GM12878 (cell line): ENCODE results near the gene PSMA1. TPM values are rescaled to one million over a fixed set of nuclear protein-coding genes. Genes with fewer than 3 reads are reported as not detected.

Experiments used
- ATAC-seq: fragments of 200-7000 bp; cut with Tn5 transposase; 3 replicates; pipeline ENCODE4 v1.9.1; 2020; ENCODE audit warnings: mild to moderate bottlenecking, moderate library complexity
- BruUV-seq: library from RNA; stranded (reverse); fragments of 400-500 nt; replicated peaks from 2 replicates; lab custom pipeline; 2021; lab: Mats Ljungman, UMichigan
- CTCF ChIA-PET: fragments of 300-600 bp; sonication (Branson Sonifier 250); formaldehyde crosslinking; extraction: SDS; loops from one replicate; lab custom pipeline; 2021; ENCODE audit warnings: inconsistent platforms; lab: Yijun Ruan, JAX
- POLR2A ChIA-PET: fragments of 350-600 bp; formaldehyde crosslinking; extraction: SDS; loops from one replicate; lab custom pipeline; 2021; ENCODE audit warnings: inconsistent platforms; lab: Charles Lee
- RAD21 ChIA-PET: fragments of 300-600 bp; sonication (Branson Sonifier 250); formaldehyde crosslinking; loops from one replicate; lab custom pipeline; 2023; ENCODE audit warnings: antibody characterized with exemption; ENCODE audit not compliant: unreplicated experiment; lab: Charles Lee
- SMC1A ChIA-PET: fragments of 300-600 bp; sonication (Branson Sonifier 250); formaldehyde crosslinking; loops from one replicate; lab custom pipeline; 2023; ENCODE audit not compliant: unreplicated experiment, uncharacterized antibody; lab: Charles Lee
- DNase-seq: peaks from one replicate; pipeline ENCODE4 v3.0.0-alpha.2; 2011; ENCODE audit warnings: low read depth, low spot score
- FAIRE-seq: peaks from 3 replicates; lab custom pipeline; 2011; peaks lifted over from hg19 to GRCh38; lab: Jason Lieb, UNC
- H2AFZ ChIP-seq: 2 replicates; pipeline ENCODE4 v1.6.0; 2011; ENCODE audit warnings: low read depth, low read length, control low read depth; ENCODE audit not compliant: control insufficient read depth
- H3K27ac ChIP-seq: 2 replicates; pipeline ENCODE4 v1.5.1; 2011; ENCODE audit warnings: control low read depth; ENCODE audit not compliant: control insufficient read depth, insufficient read depth
- H3K27me3 ChIP-seq, 2 experiments: replicated peaks in 1 of 2; 2 replicates each; pipeline versions ENCODE4 v1.6.0 to v1.6.1; 2011; ENCODE audit warnings: low read length in 1 of 2; ENCODE audit not compliant: control insufficient read depth in 2 of 2, insufficient read depth in 2 of 2
- H3K36me3 ChIP-seq, 2 experiments: 2 replicates each; pipeline ENCODE4 v1.5.1; 2011; ENCODE audit warnings: low read length in 1 of 2; ENCODE audit not compliant: control insufficient read depth in 2 of 2, insufficient read depth in 2 of 2
- H3K4me1 ChIP-seq: 2 replicates; pipeline ENCODE4 v1.6.1; 2011; ENCODE audit warnings: mild to moderate bottlenecking, low read length, moderate library complexity, mixed read lengths; ENCODE audit not compliant: control insufficient read depth, insufficient read depth
- H3K4me2 ChIP-seq: 2 replicates; pipeline ENCODE4 v1.6.0; 2011; ENCODE audit warnings: control low read depth; ENCODE audit not compliant: control insufficient read depth, insufficient read depth
- H3K4me3 ChIP-seq: fragments of 200-600 bp; sonication (generic); 2 replicates; pipeline ENCODE4 v1.5.1; 2016
- H3K79me2 ChIP-seq: 2 replicates; pipeline ENCODE4 v1.6.0; 2011; ENCODE audit warnings: low read length; ENCODE audit not compliant: control insufficient read depth, insufficient read depth
- H3K9ac ChIP-seq: 2 replicates; pipeline ENCODE4 v1.8.0; 2011; ENCODE audit warnings: low read length, control low read depth, mixed read lengths; ENCODE audit not compliant: control insufficient read depth, insufficient read depth
- H3K9me3 ChIP-seq: replicated peaks from 3 replicates; pipeline ENCODE4 v1.5.1; 2011; ENCODE audit warnings: mild to moderate bottlenecking, low read length; ENCODE audit not compliant: control insufficient read depth, insufficient read depth
- H4K20me1 ChIP-seq: 2 replicates; pipeline ENCODE4 v1.6.0; 2011; ENCODE audit not compliant: control insufficient read depth, insufficient read depth
- ASH2L ChIP-seq: fragments of 300-600, 200-600 bp; sonication (generic); IDR thresholded peaks from 2 replicates; pipeline ENCODE4 v1.6.1; 2017; ENCODE audit warnings: low read depth, mild to moderate bottlenecking, borderline replicate concordance
- DPF2 ChIP-seq: fragments of 450-650 bp; IDR thresholded peaks from 2 replicates; pipeline ENCODE4 v1.6.1; 2017; ENCODE audit warnings: mild to moderate bottlenecking
- HDAC2 ChIP-seq: fragments of 200-600 bp; sonication (generic); IDR thresholded peaks from 2 replicates; pipeline ENCODE4 v1.6.1; 2017
- JUNB ChIP-seq: IDR thresholded peaks from 2 replicates; pipeline ENCODE4 v1.6.1; 2016; ENCODE audit warnings: antibody characterized with exemption, mild to moderate bottlenecking
- POLR2AphosphoS2 ChIP-seq: IDR thresholded peaks from 2 replicates; pipeline ENCODE4 v1.6.1; 2011; ENCODE audit warnings: low read depth, mild to moderate bottlenecking, low read length, improper control_type of control experiment, moderate library complexity
- SIX5 ChIP-seq: IDR thresholded peaks from 2 replicates; pipeline ENCODE4 v1.6.1; 2011; ENCODE audit warnings: mild to moderate bottlenecking, low read depth, low read length, moderate library complexity; ENCODE audit not compliant: severe bottlenecking
- SPI1 ChIP-seq: IDR thresholded peaks from 2 replicates; pipeline ENCODE4 v1.6.1; 2011; ENCODE audit warnings: low read depth, mild to moderate bottlenecking, low read length, moderate library complexity, borderline replicate concordance; ENCODE audit not compliant: insufficient read depth
- SUPT20H ChIP-seq: IDR thresholded peaks from 2 replicates; pipeline ENCODE4 v1.6.1; 2011; ENCODE audit warnings: low read depth, mild to moderate bottlenecking, low read length, moderate library complexity, borderline replicate concordance; ENCODE audit not compliant: control insufficient read depth
- TAF1 ChIP-seq: IDR thresholded peaks from 2 replicates; pipeline ENCODE4 v1.6.1; 2011; ENCODE audit warnings: mild to moderate bottlenecking, low read depth, low read length, borderline replicate concordance
- in situ Hi-C: fragments of 300-500 bp; cut with MboI; formaldehyde crosslinking; loops from 9 replicates; pipeline ENCODE4 v1.14.3; 2018; ENCODE audit warnings: mixed read lengths
- intact Hi-C: fragments of 100-400 bp; cut with micrococcal nuclease; formaldehyde crosslinking; loops from one replicate; pipeline ENCODE4 v1.14.2; 2022; ENCODE audit not compliant: unreplicated experiment
- polyA plus RNA-seq, 11 experiments: library from polyadenylated mRNA; depleted of rRNA in 4 of 11; unstranded in 6 of 11; stranded (reverse) in 5 of 11; fragments of >200 nt; fragmentation: Nextera tagmentation in 4 of 11; fragmentation: Illumina TruSeq in 1 of 11; extraction: Ambion mirVana in 4 of 11; extraction: Trizol in 1 of 11; gene quantifications; 1 replicate in 1 of 11; 2 replicates in 10 of 11; pipeline versions ENCODE4 v1.2.1 to v1.2.3, GENCODE V29; 2011 to 2016; ENCODE audit warnings: inconsistent platforms in 2 of 11, missing spikeins in 2 of 11, low read depth in 1 of 11
- total RNA-seq, 4 experiments: library from RNA; depleted of rRNA in 3 of 4; stranded (reverse); fragments of >200 nt in 3 of 4; fragmentation: Illumina TruSeq in 1 of 4; extraction: Trizol in 1 of 4; gene quantifications; 2 replicates each; pipeline versions ENCODE4 v1.2.1 to v1.2.3, GENCODE V29; 2013 to 2021
- TF ChIP-seq, protein P1 (sequence below): fragments of 450-650 bp; IDR thresholded peaks from 2 replicates; pipeline ENCODE4 v1.6.1; 2016; ENCODE audit warnings: mild to moderate bottlenecking

The PSMA1 gene
- total and polyA plus RNA-seq, 10 of the 15 experiments (the other 5 are each of a cell fraction or from before 2014, with no cell fraction given): 185 to 678 (median 299) TPM

GRCh38 chr11:14460147-14460546 lies 60.0 kb downstream of the PSMA1 start:
- intact Hi-C loops: no loop called here

More at GRCh38 chr11:14460147-14460546, 60.0 kb downstream of the PSMA1 start:
- H3K4me3 ChIP-seq: no peak overlapping the region
- FAIRE-seq (no peak), DNase-seq (no peak), ATAC-seq (no peak)
- no peak for TF ChIP-seq SUPT20H
- no peak for TF ChIP-seq ASH2L
- TF ChIP-seq, protein P1, sequence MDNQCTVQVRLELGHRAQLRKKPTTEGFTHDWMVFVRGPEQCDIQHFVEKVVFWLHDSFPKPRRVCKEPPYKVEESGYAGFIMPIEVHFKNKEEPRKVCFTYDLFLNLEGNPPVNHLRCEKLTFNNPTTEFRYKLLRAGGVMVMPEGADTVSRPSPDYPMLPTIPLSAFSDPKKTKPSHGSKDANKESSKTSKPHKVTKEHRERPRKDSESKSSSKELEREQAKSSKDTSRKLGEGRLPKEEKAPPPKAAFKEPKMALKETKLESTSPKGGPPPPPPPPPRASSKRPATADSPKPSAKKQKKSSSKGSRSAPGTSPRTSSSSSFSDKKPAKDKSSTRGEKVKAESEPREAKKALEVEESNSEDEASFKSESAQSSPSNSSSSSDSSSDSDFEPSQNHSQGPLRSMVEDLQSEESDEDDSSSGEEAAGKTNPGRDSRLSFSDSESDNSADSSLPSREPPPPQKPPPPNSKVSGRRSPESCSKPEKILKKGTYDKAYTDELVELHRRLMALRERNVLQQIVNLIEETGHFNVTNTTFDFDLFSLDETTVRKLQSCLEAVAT: no peak
- TF ChIP-seq TAF1: no peak
- TF ChIP-seq SIX5: no peak
- no peak for TF ChIP-seq HDAC2
- TF ChIP-seq DPF2: no peak
- no peak for TF ChIP-seq JUNB
- no peak for TF ChIP-seq POLR2AphosphoS2
- no peak for TF ChIP-seq SPI1
- POLR2A ChIA-PET: interaction anchor here (2.0 kb wide), 1 partner anchor 13 kb away, joined by 5 read pairs; no protein-coding TSS in a partner anchor
- RAD21 ChIA-PET: no interaction called here
- no peaks in the 10 kb centered on the region for H3K27me3 ChIP-seq
- no peaks in the 10 kb centered on the region for H3K4me1 ChIP-seq
- CTCF ChIA-PET: interaction anchor here (1.1 to 10.0 kb wide), 3 partner anchors 12 to 203 kb away, joined by 3 to 238 read pairs (median 4); no protein-coding TSS in a partner anchor
- peaks cover 3 to 32% of the 10 kb centered on the region in 2 experiments; a peak in 3 of 4 replicates for H3K36me3 ChIP-seq
- H3K9ac ChIP-seq: no peak overlapping the region
- no peak overlapping the region for H3K27ac ChIP-seq
- in situ Hi-C loops: no loop called here
- H2AFZ ChIP-seq: no peak overlapping the region
- H4K20me1 ChIP-seq: no peaks in the 10 kb centered on the region
- no peaks in the 10 kb centered on the region for H3K79me2 ChIP-seq
- BruUV-seq: no TSS peak
- no peak overlapping the region for H3K4me2 ChIP-seq
- SMC1A ChIA-PET: interaction anchor here (0.9 to 1.2 kb wide), 2 partner anchors 152 to 155 kb away, joined by 4 read pairs; no protein-coding TSS in a partner anchor
- no peaks in the 10 kb centered on the region for H3K9me3 ChIP-seq
